ENCODE results near the gene SFMBT1. TPM values are rescaled to one million over a fixed set of nuclear protein-coding genes. Genes with fewer than 3 reads are reported as not detected.

SFMBT1 gene
- total and polyA plus RNA-seq, 2 of the 4 experiments (the other 2 are of a cell fraction), result 1.0 to 1.8 TPM

GRCh38 chr3:53074761-53075742 lies 29.2 kb upstream of the SFMBT1 start:
- H3K36me3 ChIP-seq (ENCODE audit: control insufficient read depth, insufficient read depth, low read length), result no peaks in the 10 kb centered on the region
- H3K27me3 ChIP-seq (ENCODE audit: control insufficient read depth, insufficient read depth, low read length), result no peaks in the 10 kb centered on the region
- no peak for TF ChIP-seq FOS (IDR thresholded peaks at IDR 0.05; ENCODE audit: low read depth, low read length)
- no peak for TF ChIP-seq CTCF (conservative IDR thresholded peaks at IDR 0.05; ENCODE audit: low read depth, low read length)
- TF ChIP-seq MAZ (IDR thresholded peaks at IDR 0.05; ENCODE audit: borderline replicate concordance, low read depth, low read length), result no peak
- no peak for TF ChIP-seq RCOR1 (IDR thresholded peaks at IDR 0.05; ENCODE audit: insufficient replicate concordance, low read length)
- TF ChIP-seq ELK1 (IDR thresholded peaks at IDR 0.05; ENCODE audit: borderline replicate concordance, low read depth, low read length), result no peak
- no peak for TF ChIP-seq POLR2A (IDR thresholded peaks at IDR 0.05; ENCODE audit: low read depth, low read length)
- no peak overlapping the region for H3K4me2 ChIP-seq (ENCODE audit: low read depth, low read length)
- no peak overlapping the region for H3K27ac ChIP-seq (ENCODE audit: insufficient read depth, low read length)
- H3K56ac ChIP-seq (ENCODE audit: extremely low read depth, insufficient read depth, low read length), result no peak overlapping the region
- no peaks in the 10 kb centered on the region for H4K20me1 ChIP-seq (ENCODE audit: insufficient read depth, low read length)
- H2AK5ac ChIP-seq (ENCODE audit: low read depth, low read length), result no peak overlapping the region
- H2BK15ac ChIP-seq (ENCODE audit: low read depth, low read length), result no peak overlapping the region
- no peaks in the 10 kb centered on the region for H3K9me1 ChIP-seq (ENCODE audit: insufficient read depth, low read length)
- ATAC-seq (ENCODE audit: low read depth) (no peak), DNase-seq (no peak)
- in situ Hi-C loops (cut with MboI; ENCODE audit: low sequenced_read_pairs), result loop anchor here (10.0 kb wide), 1 partner anchor 330 kb away; no protein-coding TSS in a partner anchor
- no peak overlapping the region for H4K5ac ChIP-seq (ENCODE audit: low read depth, low read length)
- no peak overlapping the region for H3K18ac ChIP-seq (ENCODE audit: low read depth, low read length)
- no peak overlapping the region for H2AFZ ChIP-seq (replicated peaks; ENCODE audit: low read length, poor library complexity)
- no peak overlapping the region for H2BK20ac ChIP-seq (ENCODE audit: low read depth, low read length)
- no peak overlapping the region for H3K14ac ChIP-seq (replicated peaks; ENCODE audit: low read depth, low read length)
- H2BK120ac ChIP-seq (ENCODE audit: low read depth, low read length), result no peak overlapping the region
- WGBS, 2 experiments (ENCODE audit: extremely low coverage in 2 of 2, insufficient read length in 1 of 2), result 40% methylated on average over 1 of the region's 9 CpGs; no CpG with 5 or more reads in 1 of the 2 experiments
- dilution Hi-C loops (cut with HindIII; ENCODE audit: low sequenced_read_pairs, unreplicated experiment), result no loop called here
- H3K4me1 ChIP-seq (ENCODE audit: control insufficient read depth, insufficient read depth, low read length), result peaks cover 3% of the 10 kb centered on the region; the same call in 1 of the 2 replicates
- H4K91ac ChIP-seq (ENCODE audit: insufficient read depth, low read depth, low read length), result no peak overlapping the region
- CTCF ChIA-PET, result no interaction called here
- no peak overlapping the region for H3K23ac ChIP-seq (ENCODE audit: low read depth, low read length)
- POLR2A ChIA-PET (ENCODE audit: unreplicated experiment), result no interaction called here
- no peaks in the 10 kb centered on the region for H3K9me3 ChIP-seq (ENCODE audit: control insufficient read depth, insufficient read depth, low read length)
- no peak overlapping the region for H2BK5ac ChIP-seq (ENCODE audit: low read depth, low read length, poor library complexity, severe bottlenecking)
- no peak overlapping the region for H2AK9ac ChIP-seq (replicated peaks; ENCODE audit: low read depth, low read length, poor library complexity)
- intact Hi-C loops (cut with micrococcal nuclease), result no loop called here
- no peaks in the 10 kb centered on the region for H3K79me1 ChIP-seq (ENCODE audit: low read depth in 1 of 2, low read length in 2 of 2)
- no peak overlapping the region for H3K9ac ChIP-seq (ENCODE audit: low read depth, low read length)
- no peak overlapping the region for H3K4me3 ChIP-seq (ENCODE audit: insufficient read depth, low read depth, low read length)
- no TSS peak for BruUV-seq (replicated peaks)
- no peak overlapping the region for H4K8ac ChIP-seq (ENCODE audit: low read depth in 2 of 2, low read length in 2 of 2)
- H3K4ac ChIP-seq (ENCODE audit: low read depth, low read length), result no peak overlapping the region

All from IMR-90 (cell line).